Esophagus muscularis mucosa (tissue), 3 donors: ENCODE measurements around the gene BCL2L1.

Experiments used
- CTCF ChIP-seq, 3 experiments: fragments of 200-600 bp in 2 of 3; fragments of 450-650 bp in 1 of 3; sonication (generic) in 2 of 3; IDR thresholded peaks; one replicate each; pipeline ENCODE4 v1.5.1; 2017 to 2019; ENCODE audit warnings: antibody characterized with exemption in 3 of 3, mild to moderate bottlenecking in 2 of 3, moderate library complexity in 1 of 3
- POLR2A ChIP-seq: fragments of 450-650 bp; IDR thresholded peaks from one replicate; pipeline ENCODE4 v1.6.1; 2017; ENCODE audit warnings: antibody characterized with exemption, moderate library complexity, mild to moderate bottlenecking, low read depth

GRCh38 chr20:31698243-31698802, 24.3 kb downstream of the BCL2L1 start:
- no peak for TF ChIP-seq CTCF (IDR thresholded peaks at IDR 0.05)
- TF ChIP-seq POLR2A = no peak
